K562 (cell line): ENCODE results near the gene ZNF792. TPM values are rescaled to one million over a fixed set of nuclear protein-coding genes. Genes with fewer than 3 reads are reported as not detected.

Experiments
- BCLAF1 ChIP-seq, 2 experiments: fragments of 450-650 bp in 1 of 2; IDR thresholded peaks; 2 replicates each; pipeline ENCODE4 v1.6.1; 2011 to 2017; ENCODE audit warnings: low read depth in 2 of 2, antibody characterized with exemption in 1 of 2, borderline replicate concordance in 1 of 2, low read length in 1 of 2, mild to moderate bottlenecking in 1 of 2, mixed read lengths in 1 of 2; ENCODE audit not compliant: control insufficient read depth in 1 of 2
- CHCHD3 ChIP-seq: fragments of 250-450 bp; sonication (Bioruptor Pico); IDR thresholded peaks from 2 replicates; pipeline ENCODE4 v2.1.2; 2022; ENCODE audit warnings: mild to moderate bottlenecking
- FIP1L1 ChIP-seq: fragments of 200-400 bp; formaldehyde crosslinking; IDR thresholded peaks from 2 replicates; pipeline ENCODE4 v1.6.1; 2018; ENCODE audit warnings: mild to moderate bottlenecking, low read depth, low read length; ENCODE audit not compliant: poor library complexity, severe bottlenecking
- MXI1 ChIP-seq: IDR thresholded peaks from 2 replicates; pipeline ENCODE4 v1.6.1; 2011; ENCODE audit warnings: low read depth, mild to moderate bottlenecking, improper control_type of control experiment, low read length
- NR1H2 ChIP-seq: sonication (generic); formaldehyde crosslinking; IDR thresholded peaks from 2 replicates; pipeline ENCODE4 v1.4.0; 2020; ENCODE audit warnings: mild to moderate bottlenecking, missing genetic modification reagents
- PHB2 ChIP-seq: fragments of 450-650 bp; IDR thresholded peaks from 2 replicates; pipeline ENCODE4 v1.6.1; 2017; ENCODE audit warnings: low read depth
- RBM15 ChIP-seq: fragments of 200-400 bp; formaldehyde crosslinking; IDR thresholded peaks from 2 replicates; pipeline ENCODE4 v1.6.1; 2018; ENCODE audit warnings: mild to moderate bottlenecking, low read length, moderate library complexity; ENCODE audit not compliant: insufficient read depth
- SMAD2 ChIP-seq: fragments of 150-350 bp; IDR thresholded peaks from 2 replicates; pipeline ENCODE4 v1.6.1; 2014; ENCODE audit warnings: low read depth, mild to moderate bottlenecking, low read length
- SMARCE1 ChIP-seq: fragments of 450-650 bp; IDR thresholded peaks from 2 replicates; pipeline ENCODE4 v1.7.1; 2016; ENCODE audit warnings: mild to moderate bottlenecking
- TSHZ1 ChIP-seq: fragments of 250-450 bp; sonication (Bioruptor Pico); IDR thresholded peaks from 2 replicates; pipeline ENCODE4 v1.4.0; 2020; ENCODE audit warnings: mild to moderate bottlenecking, moderate library complexity
- USF2 ChIP-seq: sonication (generic); formaldehyde crosslinking; IDR thresholded peaks from 2 replicates; pipeline ENCODE4 v1.5.0; 2020; ENCODE audit warnings: missing genetic modification reagents
- XRCC4 ChIP-seq: IDR thresholded peaks from one replicate; pipeline ENCODE4 v1.6.1; 2011; ENCODE audit not compliant: insufficient read depth, insufficient read length; ENCODE audit errors: extremely low read depth
- ZNF224 ChIP-seq: sonication (generic); formaldehyde crosslinking; IDR thresholded peaks from 2 replicates; pipeline ENCODE4 v1.8.0; 2022; ENCODE audit warnings: mild to moderate bottlenecking, missing genetic modification reagents
- ZNF431 ChIP-seq: sonication (generic); formaldehyde crosslinking; IDR thresholded peaks from 2 replicates; pipeline ENCODE4 v1.8.0; 2022; ENCODE audit warnings: mild to moderate bottlenecking, missing genetic modification reagents
- ZNF76 ChIP-seq: fragments of 250-450 bp; sonication (Bioruptor Pico); IDR thresholded peaks from 2 replicates; pipeline ENCODE4 v1.4.0; 2020; ENCODE audit warnings: mild to moderate bottlenecking, moderate library complexity, borderline replicate concordance
- polyA plus RNA-seq, 8 experiments: library from polyadenylated mRNA; depleted of rRNA in 4 of 8; stranded (reverse) in 5 of 8; unstranded in 3 of 8; fragments of >200 nt; fragmentation: Nextera tagmentation in 2 of 8; fragmentation: Illumina TruSeq in 1 of 8; extraction: Ambion mirVana in 2 of 8; extraction: Trizol in 1 of 8; gene quantifications; 2 replicates each; pipeline versions ENCODE4 v1.2.1 to v1.2.3, GENCODE V29; 2011 to 2014; ENCODE audit warnings: inconsistent platforms in 1 of 8, missing spikeins in 1 of 8
- total RNA-seq, 7 experiments: library from RNA; depleted of rRNA in 6 of 7; stranded (reverse); fragments of >200 nt in 6 of 7; fragmentation: Illumina TruSeq in 2 of 7; extraction: Trizol in 2 of 7; gene quantifications; 2 replicates each; pipeline versions ENCODE4 v1.2.1 to v1.2.3, GENCODE V29; 2011 to 2021; ENCODE audit warnings: low replicate concordance in 1 of 7
- TF ChIP-seq, protein P1 (sequence below): sonication (generic); formaldehyde crosslinking; IDR thresholded peaks from 2 replicates; pipeline ENCODE4 v1.8.0; 2022; ENCODE audit warnings: missing genetic modification reagents, mild to moderate bottlenecking, borderline replicate concordance
- TF ChIP-seq, protein P2 (sequence below), 2 experiments: fragments of 450-650 bp; conservative IDR thresholded peaks; 2 replicates each; pipeline ENCODE4 v1.6.1; 2017; ENCODE audit warnings: mild to moderate bottlenecking in 2 of 2, moderate library complexity in 2 of 2

The ZNF792 gene
- total and polyA plus RNA-seq, 9 of the 15 experiments (the other 6 are each of a cell fraction or from before 2014, with no cell fraction given), result 3.3 to 16.5 (median 10.4) TPM

GRCh38 chr19:34999498-35000337 lies 35.7 kb upstream of the ZNF792 start, which contains the start of gene GRAMD1A (continued):
- no peak for TF ChIP-seq CHCHD3 (CRISPR knock-in tag)
- TF ChIP-seq, protein P1, sequence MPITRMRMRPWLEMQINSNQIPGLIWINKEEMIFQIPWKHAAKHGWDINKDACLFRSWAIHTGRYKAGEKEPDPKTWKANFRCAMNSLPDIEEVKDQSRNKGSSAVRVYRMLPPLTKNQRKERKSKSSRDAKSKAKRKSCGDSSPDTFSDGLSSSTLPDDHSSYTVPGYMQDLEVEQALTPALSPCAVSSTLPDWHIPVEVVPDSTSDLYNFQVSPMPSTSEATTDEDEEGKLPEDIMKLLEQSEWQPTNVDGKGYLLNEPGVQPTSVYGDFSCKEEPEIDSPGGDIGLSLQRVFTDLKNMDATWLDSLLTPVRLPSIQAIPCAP, result no peak
- TF ChIP-seq SMARCE1, result peak; percentile 32; the same call in 1 of the 2 replicates
- no peak for TF ChIP-seq FIP1L1
- TF ChIP-seq MXI1, result no peak
- TF ChIP-seq RBM15, result no peak
- no peak for TF ChIP-seq PHB2
- no peak for TF ChIP-seq XRCC4
- no peak for TF ChIP-seq TSHZ1
- no peak for TF ChIP-seq NR1H2 (CRISPR knock-in tag)
- no peak for TF ChIP-seq USF2 (CRISPR knock-in tag)
- TF ChIP-seq, protein P2, sequence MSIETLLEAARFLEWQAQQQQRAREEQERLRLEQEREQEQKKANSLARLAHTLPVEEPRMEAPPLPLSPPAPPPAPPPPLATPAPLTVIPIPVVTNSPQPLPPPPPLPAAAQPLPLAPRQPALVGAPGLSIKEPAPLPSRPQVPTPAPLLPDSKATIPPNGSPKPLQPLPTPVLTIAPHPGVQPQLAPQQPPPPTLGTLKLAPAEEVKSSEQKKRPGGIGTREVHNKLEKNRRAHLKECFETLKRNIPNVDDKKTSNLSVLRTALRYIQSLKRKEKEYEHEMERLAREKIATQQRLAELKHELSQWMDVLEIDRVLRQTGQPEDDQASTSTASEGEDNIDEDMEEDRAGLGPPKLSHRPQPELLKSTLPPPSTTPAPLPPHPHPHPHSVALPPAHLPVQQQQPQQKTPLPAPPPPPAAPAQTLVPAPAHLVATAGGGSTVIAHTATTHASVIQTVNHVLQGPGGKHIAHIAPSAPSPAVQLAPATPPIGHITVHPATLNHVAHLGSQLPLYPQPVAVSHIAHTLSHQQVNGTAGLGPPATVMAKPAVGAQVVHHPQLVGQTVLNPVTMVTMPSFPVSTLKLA (conservative IDR thresholded peaks at IDR 0.05), result 0 out of 4 replicates have a peak, but pooled peaks of 1 of the 2 experiments have one; percentile 27
- no peak for TF ChIP-seq BCLAF1 (IDR thresholded peaks at IDR 0.05; ENCODE audit: borderline replicate concordance in 1 of 2, control insufficient read depth in 1 of 2, low read depth in 2 of 2, low read length in 1 of 2)
- no peak for TF ChIP-seq ZNF224 (CRISPR knock-in tag)
- no peak for TF ChIP-seq SMAD2
- no peak for TF ChIP-seq ZNF76 (CRISPR knock-in tag)
- TF ChIP-seq ZNF431, result no peak
